Esophagus muscularis mucosa (tissue), 3 donors: ENCODE results near the gene ALDH5A1.

Experiments used
- POLR2A ChIP-seq: fragments of 450-650 bp; IDR thresholded peaks from one replicate; pipeline ENCODE4 v1.6.1; 2017; ENCODE audit warnings: antibody characterized with exemption, moderate library complexity, mild to moderate bottlenecking, low read depth
- TF ChIP-seq, protein P1 (sequence below), 3 experiments: fragments of 200-600 bp in 2 of 3; fragments of 450-650 bp in 1 of 3; sonication (generic) in 2 of 3; IDR thresholded peaks; one replicate each; pipeline ENCODE4 v1.5.1; 2017 to 2019; ENCODE audit warnings: antibody characterized with exemption in 3 of 3, mild to moderate bottlenecking in 2 of 3, moderate library complexity in 1 of 3

DNA sequence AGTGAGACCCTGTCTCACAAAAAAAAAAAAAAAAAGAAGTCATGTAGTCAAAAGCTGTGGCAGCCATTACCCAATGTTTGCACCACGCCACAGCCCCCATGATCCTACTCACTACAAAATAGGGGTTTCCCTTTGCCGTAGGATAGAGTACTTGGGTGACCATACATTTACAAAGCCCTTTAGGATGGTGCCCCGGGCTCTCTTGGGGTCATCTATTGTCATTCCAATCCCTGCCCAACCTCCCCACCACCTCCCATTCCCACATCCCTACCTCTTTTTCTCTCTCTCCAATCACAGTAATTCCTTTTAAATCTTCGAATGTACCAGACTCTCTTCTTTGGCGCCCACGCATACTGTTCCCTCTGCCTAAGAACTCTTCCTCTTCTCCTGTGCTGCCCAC is 76.6 kb downstream of the ALDH5A1 start:
- TF ChIP-seq, protein P1, sequence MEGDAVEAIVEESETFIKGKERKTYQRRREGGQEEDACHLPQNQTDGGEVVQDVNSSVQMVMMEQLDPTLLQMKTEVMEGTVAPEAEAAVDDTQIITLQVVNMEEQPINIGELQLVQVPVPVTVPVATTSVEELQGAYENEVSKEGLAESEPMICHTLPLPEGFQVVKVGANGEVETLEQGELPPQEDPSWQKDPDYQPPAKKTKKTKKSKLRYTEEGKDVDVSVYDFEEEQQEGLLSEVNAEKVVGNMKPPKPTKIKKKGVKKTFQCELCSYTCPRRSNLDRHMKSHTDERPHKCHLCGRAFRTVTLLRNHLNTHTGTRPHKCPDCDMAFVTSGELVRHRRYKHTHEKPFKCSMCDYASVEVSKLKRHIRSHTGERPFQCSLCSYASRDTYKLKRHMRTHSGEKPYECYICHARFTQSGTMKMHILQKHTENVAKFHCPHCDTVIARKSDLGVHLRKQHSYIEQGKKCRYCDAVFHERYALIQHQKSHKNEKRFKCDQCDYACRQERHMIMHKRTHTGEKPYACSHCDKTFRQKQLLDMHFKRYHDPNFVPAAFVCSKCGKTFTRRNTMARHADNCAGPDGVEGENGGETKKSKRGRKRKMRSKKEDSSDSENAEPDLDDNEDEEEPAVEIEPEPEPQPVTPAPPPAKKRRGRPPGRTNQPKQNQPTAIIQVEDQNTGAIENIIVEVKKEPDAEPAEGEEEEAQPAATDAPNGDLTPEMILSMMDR (IDR thresholded peaks at IDR 0.05): no peak
- no peak for TF ChIP-seq POLR2A
